DND-41 (cell line): Measurements from ENCODE around the gene GGA2.

ENCODE experiments used
- ATAC-seq: fragments of 200-7000 bp; cut with Tn5 transposase; 3 replicates; pipeline ENCODE4 v1.9.1; 2021; ENCODE audit warnings: low read depth; ENCODE audit not compliant: insufficient read depth
- DNase-seq: peaks from one replicate; pipeline ENCODE4 v3.0.0-alpha.2; 2020
- H2AFZ ChIP-seq: 2 replicates; pipeline ENCODE4 v1.6.0; 2012; ENCODE audit warnings: low read depth, low read length
- H3K27ac ChIP-seq: 2 replicates; pipeline ENCODE4 v1.5.1; 2012; ENCODE audit warnings: low read length, inconsistent platforms
- H3K27me3 ChIP-seq: fragments of 200-600 bp; sonication (generic); 2 replicates; pipeline ENCODE4 v1.6.0; 2012; ENCODE audit warnings: low read length, mild to moderate bottlenecking, inconsistent platforms; ENCODE audit not compliant: insufficient read depth, poor library complexity
- H3K36me3 ChIP-seq: 2 replicates; pipeline ENCODE4 v1.5.1; 2012; ENCODE audit warnings: low read length, inconsistent platforms; ENCODE audit not compliant: insufficient read depth
- H3K4me1 ChIP-seq: 2 replicates; pipeline ENCODE4 v1.5.1; 2012; ENCODE audit warnings: mild to moderate bottlenecking, low read length; ENCODE audit not compliant: insufficient read depth
- H3K4me2 ChIP-seq: 2 replicates; pipeline ENCODE4 v1.6.0; 2012; ENCODE audit warnings: mild to moderate bottlenecking, moderate library complexity, low read length, inconsistent platforms; ENCODE audit not compliant: insufficient read depth
- H3K4me3 ChIP-seq, 2 experiments: fragments of 200-600 bp in 1 of 2; shearing (Covaris generic) in 1 of 2; 2 replicates each; pipeline ENCODE4 v1.5.1; 2012 to 2016; ENCODE audit warnings: inconsistent platforms in 2 of 2, low read length in 2 of 2, mild to moderate bottlenecking in 2 of 2, low read depth in 1 of 2, moderate library complexity in 1 of 2
- H3K79me2 ChIP-seq: 2 replicates; pipeline ENCODE4 v1.6.0; 2012; ENCODE audit warnings: low read length, inconsistent platforms; ENCODE audit not compliant: insufficient read depth
- H3K9ac ChIP-seq: 2 replicates; pipeline ENCODE4 v1.6.0; 2012; ENCODE audit warnings: low read depth, mild to moderate bottlenecking, inconsistent platforms, low read length, moderate library complexity
- H3K9me3 ChIP-seq: 2 replicates; pipeline ENCODE4 v1.5.1; 2012; ENCODE audit warnings: low read length, moderate library complexity, mild to moderate bottlenecking, inconsistent platforms; ENCODE audit not compliant: insufficient read depth, severe bottlenecking
- H4K20me1 ChIP-seq: 2 replicates; pipeline ENCODE4 v1.6.0; 2012; ENCODE audit warnings: low read length; ENCODE audit not compliant: insufficient read depth
- CTCF ChIP-seq: IDR thresholded peaks from 2 replicates; pipeline ENCODE4 v1.5.1; 2012; ENCODE audit warnings: borderline replicate concordance, low read length, moderate library complexity, mild to moderate bottlenecking; ENCODE audit not compliant: poor library complexity, severe bottlenecking; ENCODE audit errors: extremely low read depth
- EZH2 ChIP-seq: IDR thresholded peaks from 3 replicates; pipeline ENCODE4 v1.6.1; 2012; ENCODE audit warnings: borderline replicate concordance, low read depth, mild to moderate bottlenecking, moderate library complexity, low read length, inconsistent platforms; ENCODE audit not compliant: severe bottlenecking

GGA2 gene

GRCh38 chr16:23435500-23435899, 74.8 kb downstream of the GGA2 start:
- no peak overlapping the region for H3K27ac ChIP-seq

GRCh38 chr16:23434380-23434779, 75.9 kb downstream of the GGA2 start:
- TF ChIP-seq CTCF (peak; percentile 93), EZH2 (no peak)
- Histone ChIP-seq H3K79me2 (no peaks in the 10 kb centered on the region), H3K9ac (no peak overlapping the region), H2AFZ (no peak overlapping the region), H4K20me1 (no peaks in the 10 kb centered on the region), H3K4me1 (no peaks in the 10 kb centered on the region), H3K4me3 (no peak overlapping the region), H3K9me3 (no peaks in the 10 kb centered on the region), H3K36me3 (peaks cover 62% of the 10 kb centered on the region), H3K4me2 (no peak overlapping the region), H3K27me3 (no peaks in the 10 kb centered on the region), H3K27ac (no peak overlapping the region)
- DNase-seq (peak; percentile 24), ATAC-seq (no peak)

More at GRCh38 chr16:23435500-23435899, 74.8 kb downstream of the GGA2 start:
- Histone ChIP-seq H3K36me3 (peaks cover 57% of the 10 kb centered on the region), H2AFZ (no peak overlapping the region), H3K9ac (no peak overlapping the region), H3K27me3 (no peaks in the 10 kb centered on the region), H3K79me2 (no peaks in the 10 kb centered on the region), H4K20me1 (no peaks in the 10 kb centered on the region), H3K9me3 (no peaks in the 10 kb centered on the region), H3K4me2 (no peak overlapping the region), H3K4me3 (no peak overlapping the region), H3K4me1 (no peaks in the 10 kb centered on the region)
- TF ChIP-seq EZH2 (no peak), CTCF (peak; percentile 86)
- DNase-seq = peak; percentile 74
- peak; percentile 98 for ATAC-seq

GRCh38 chr16:23433261-23433920, 76.9 kb downstream of the GGA2 start:
- Histone ChIP-seq H3K9ac (no peak overlapping the region), H3K27me3 (no peaks in the 10 kb centered on the region), H3K27ac (no peak overlapping the region), H3K79me2 (no peaks in the 10 kb centered on the region), H3K9me3 (no peaks in the 10 kb centered on the region), H4K20me1 (no peaks in the 10 kb centered on the region), H3K4me2 (no peak overlapping the region), H2AFZ (no peak overlapping the region), H3K36me3 (peaks cover 62% of the 10 kb centered on the region), H3K4me3 (no peak overlapping the region), H3K4me1 (no peaks in the 10 kb centered on the region)
- no peak for TF ChIP-seq CTCF
- no peak for TF ChIP-seq EZH2
- no peak for DNase-seq
- ATAC-seq = no peak
